IMR-90 (cell line): ENCODE results near the gene FBXL20. TPM values are rescaled to one million over a fixed set of nuclear protein-coding genes. Genes with fewer than 3 reads are reported as not detected.

Experiments
- ATAC-seq: fragments of 200-7000 bp; cut with Tn5 transposase; 2 replicates; pipeline ENCODE4 v1.9.1; 2020; ENCODE audit warnings: low read depth, mild to moderate bottlenecking, moderate library complexity
- BruUV-seq: library from RNA; stranded (reverse); fragments of 400-500 nt; replicated peaks from 2 replicates; lab custom pipeline; 2021; lab: Mats Ljungman, UMichigan
- CTCF ChIA-PET: fragments of 300-600 bp; formaldehyde crosslinking; extraction: SDS; loops from one replicate; lab custom pipeline; 2021; ENCODE audit warnings: antibody characterized with exemption; lab: Yijun Ruan, JAX
- POLR2A ChIA-PET: fragments of 300-600 bp; sonication (Branson Sonifier 250); formaldehyde crosslinking; loops from one replicate; lab custom pipeline; 2022; ENCODE audit warnings: antibody characterized with exemption; ENCODE audit not compliant: unreplicated experiment; lab: Charles Lee
- DNase-seq: peaks from one replicate; pipeline ENCODE4 v3.0.0; 2013
- H2AFZ ChIP-seq: replicated peaks from 2 replicates; pipeline ENCODE3; 2013; ENCODE audit warnings: low read length, mild to moderate bottlenecking; ENCODE audit not compliant: poor library complexity
- H2AK5ac ChIP-seq: 2 replicates; pipeline ENCODE4 v1.6.1; 2013; ENCODE audit warnings: low read depth, low read length, inconsistent platforms
- H2AK9ac ChIP-seq: replicated peaks from 2 replicates; pipeline ENCODE3; 2013; ENCODE audit warnings: mild to moderate bottlenecking, low read depth, low read length, moderate library complexity; ENCODE audit not compliant: poor library complexity
- H2BK120ac ChIP-seq: 2 replicates; pipeline ENCODE4 v1.6.1; 2013; ENCODE audit warnings: low read depth, low read length, inconsistent platforms
- H2BK15ac ChIP-seq: 3 replicates; pipeline ENCODE4 v1.6.1; 2013; ENCODE audit warnings: low read depth, low read length, inconsistent platforms
- H2BK20ac ChIP-seq: 2 replicates; pipeline ENCODE4 v1.6.1; 2013; ENCODE audit warnings: low read depth, mild to moderate bottlenecking, inconsistent platforms, low read length, moderate library complexity
- H2BK5ac ChIP-seq: 2 replicates; pipeline ENCODE4 v1.6.1; 2013; ENCODE audit warnings: mild to moderate bottlenecking, low read depth, low read length, inconsistent platforms; ENCODE audit not compliant: poor library complexity, severe bottlenecking
- H3K14ac ChIP-seq: replicated peaks from 2 replicates; pipeline ENCODE4 v1.6.1; 2013; ENCODE audit warnings: low read depth, low read length, inconsistent platforms
- H3K18ac ChIP-seq: 2 replicates; pipeline ENCODE4 v1.6.1; 2013; ENCODE audit warnings: low read depth, low read length, control low read depth
- H3K23ac ChIP-seq: 2 replicates; pipeline ENCODE4 v1.6.1; 2013; ENCODE audit warnings: low read depth, low read length, inconsistent platforms
- H3K27ac ChIP-seq: 2 replicates; pipeline ENCODE4 v1.5.1; 2013; ENCODE audit warnings: mild to moderate bottlenecking, control low read depth, low read length; ENCODE audit not compliant: insufficient read depth
- H3K27me3 ChIP-seq: 2 replicates; pipeline ENCODE4 v1.6.1; 2013; ENCODE audit warnings: low read length; ENCODE audit not compliant: control insufficient read depth, insufficient read depth
- H3K36me3 ChIP-seq: 2 replicates; pipeline ENCODE4 v1.6.1; 2013; ENCODE audit warnings: low read length, mixed read lengths; ENCODE audit not compliant: control insufficient read depth, insufficient read depth
- H3K4ac ChIP-seq: 2 replicates; pipeline ENCODE4 v1.6.1; 2013; ENCODE audit warnings: low read depth, low read length, inconsistent platforms
- H3K4me1 ChIP-seq: 2 replicates; pipeline ENCODE4 v1.6.1; 2013; ENCODE audit warnings: low read length, mixed read lengths; ENCODE audit not compliant: control insufficient read depth, insufficient read depth
- H3K4me2 ChIP-seq: 2 replicates; pipeline ENCODE4 v1.6.1; 2013; ENCODE audit warnings: low read depth, mild to moderate bottlenecking, control low read depth, low read length, moderate library complexity
- H3K4me3 ChIP-seq: 2 replicates; pipeline ENCODE4 v1.5.1; 2013; ENCODE audit warnings: low read depth, mild to moderate bottlenecking, control low read depth, low read length, moderate library complexity; ENCODE audit not compliant: insufficient read depth
- H3K56ac ChIP-seq: 2 replicates; pipeline ENCODE4 v1.6.1; 2013; ENCODE audit warnings: low read length, inconsistent platforms; ENCODE audit not compliant: insufficient read depth; ENCODE audit errors: extremely low read depth
- H3K79me1 ChIP-seq, 2 experiments: 2 replicates each; pipeline ENCODE4 v1.6.1; 2013; ENCODE audit warnings: low read length in 2 of 2, inconsistent platforms in 1 of 2, low read depth in 1 of 2
- H3K9ac ChIP-seq: 2 replicates; pipeline ENCODE4 v1.6.1; 2013; ENCODE audit warnings: low read depth, low read length, control low read depth
- H3K9me1 ChIP-seq: 2 replicates; pipeline ENCODE4 v1.6.1; 2013; ENCODE audit warnings: low read length, inconsistent platforms; ENCODE audit not compliant: insufficient read depth
- H3K9me3 ChIP-seq: 2 replicates; pipeline ENCODE4 v1.6.1; 2013; ENCODE audit warnings: low read length; ENCODE audit not compliant: control insufficient read depth, insufficient read depth
- H4K20me1 ChIP-seq: 2 replicates; pipeline ENCODE4 v1.6.1; 2013; ENCODE audit warnings: low read length, inconsistent platforms; ENCODE audit not compliant: insufficient read depth
- H4K5ac ChIP-seq: 2 replicates; pipeline ENCODE4 v1.6.1; 2013; ENCODE audit warnings: mild to moderate bottlenecking, low read depth, low read length, control low read depth
- H4K8ac ChIP-seq, 2 experiments: 2 replicates each; pipeline ENCODE4 v1.6.1; 2013; ENCODE audit warnings: low read depth in 2 of 2, low read length in 2 of 2, control low read depth in 1 of 2, inconsistent platforms in 1 of 2
- H4K91ac ChIP-seq: 2 replicates; pipeline ENCODE4 v1.6.1; 2013; ENCODE audit warnings: low read depth, low read length, inconsistent platforms; ENCODE audit not compliant: insufficient read depth
- BHLHE40 ChIP-seq: fragments of 150-350 bp; IDR thresholded peaks from 2 replicates; pipeline ENCODE4 v1.6.1; 2016; ENCODE audit warnings: mild to moderate bottlenecking, low read depth, low read length
- POLR2A ChIP-seq: IDR thresholded peaks from 2 replicates; pipeline ENCODE4 v1.6.1; 2012; ENCODE audit warnings: mild to moderate bottlenecking, low read depth, low read length
- WGBS, 2 experiments: methylation state at CpG; one replicate each; pipeline versions ENCODE4 v1.1.5 to v1.1.7; 2013; ENCODE audit warnings: missing lambda C conversion rate in 2 of 2; ENCODE audit not compliant: insufficient read length in 1 of 2; ENCODE audit errors: extremely low coverage in 2 of 2; 5-methylcytosine and 5-hydroxymethylcytosine counted together
- dilution Hi-C: fragments of 300-500 bp; cut with HindIII; formaldehyde crosslinking; loops from one replicate; pipeline ENCODE4 v1.14.3; 2018; ENCODE audit warnings: low sequenced_read_pairs; ENCODE audit not compliant: unreplicated experiment
- in situ Hi-C: fragments of 300-500 bp; cut with MboI; formaldehyde crosslinking; loops from 3 replicates; pipeline ENCODE4 v1.14.3; 2019; ENCODE audit warnings: low sequenced_read_pairs, inconsistent platforms, mixed read lengths
- intact Hi-C: fragments of 100-400 bp; cut with micrococcal nuclease; formaldehyde crosslinking; loops from 2 replicates; pipeline ENCODE4 v1.10.0; 2022
- polyA plus RNA-seq, 3 experiments: library from polyadenylated mRNA; depleted of rRNA; stranded (reverse); fragments of >200 nt; gene quantifications; 2 replicates each; pipeline ENCODE4 v1.2.3, GENCODE V29; 2012; ENCODE audit warnings: low replicate concordance in 1 of 3
- total RNA-seq: library from RNA; depleted of rRNA; stranded (reverse); fragments of >200 nt; gene quantifications from 2 replicates; pipeline ENCODE4 v1.2.3, GENCODE V29; 2012

Gene FBXL20
- total and polyA plus RNA-seq, 2 of the 4 experiments (the other 2 are of a cell fraction) = 4.1 to 13.8 TPM

GRCh38 chr17:39205112-39205526, 196.3 kb downstream of the FBXL20 start:
- H2BK20ac ChIP-seq = no peak overlapping the region
- H3K9me1 ChIP-seq = peaks cover 12% of the 10 kb centered on the region
- H3K23ac ChIP-seq = no peak overlapping the region
- no peak for DNase-seq
- no peak overlapping the region for H3K56ac ChIP-seq
- no peak overlapping the region for H2BK120ac ChIP-seq
- no TSS peak for BruUV-seq
- H3K4me2 ChIP-seq = no peak overlapping the region
- no peaks in the 10 kb centered on the region for H3K27me3 ChIP-seq
- ChIA-PET POLR2A (interaction anchor here (0.6 kb wide), 1 partner anchor 452 kb away, joined by 4 read pairs; no protein-coding TSS in a partner anchor), CTCF (interaction anchor here (0.6 to 0.9 kb wide), 3 partner anchors 29 to 226 kb away, joined by 3 to 5 read pairs (median 3); no protein-coding TSS in a partner anchor)
- H3K4me3 ChIP-seq = no peak overlapping the region
- H3K4ac ChIP-seq = no peak overlapping the region
- no peak for ATAC-seq
- dilution Hi-C loops = no loop called here
- H3K9ac ChIP-seq = no peak overlapping the region
- WGBS, 2 experiments = no CpG with 5 or more reads among the region's 3 CpGs
- in situ Hi-C loops = no loop called here
- peaks cover 39% of the 10 kb centered on the region for H3K36me3 ChIP-seq
- H3K18ac ChIP-seq = no peak overlapping the region
- H3K9me3 ChIP-seq = no peaks in the 10 kb centered on the region
- intact Hi-C loops = no loop called here
- H4K8ac ChIP-seq = no peak overlapping the region
- H2BK5ac ChIP-seq = no peak overlapping the region
- H2AK5ac ChIP-seq = no peak overlapping the region
- H2AK9ac ChIP-seq = no peak overlapping the region
- no peak for TF ChIP-seq BHLHE40
- 0 out of 2 replicates have a peak, but pooled peaks have one; percentile 13 for TF ChIP-seq POLR2A
- no peak overlapping the region for H3K14ac ChIP-seq
- H3K79me1 ChIP-seq = peaks cover 19 to 31% of the 10 kb centered on the region in 2 experiments
- H2AFZ ChIP-seq = no peak overlapping the region
- H4K91ac ChIP-seq = no peak overlapping the region
- H4K20me1 ChIP-seq = peaks cover 35% of the 10 kb centered on the region
- no peak overlapping the region for H2BK15ac ChIP-seq
- H4K5ac ChIP-seq = no peak overlapping the region
- H3K27ac ChIP-seq = no peak overlapping the region
- peaks cover 19% of the 10 kb centered on the region for H3K4me1 ChIP-seq
